K562 (cell line): ENCODE measurements around the gene ANKRD66. TPM values are rescaled to one million over a fixed set of nuclear protein-coding genes. Genes with fewer than 3 reads are reported as not detected.
A peak's percentile ranks its signal among the peaks of the same experiment; 100 is the strongest.

ENCODE experiments used
- ATAC-seq: fragments of 200-7000 bp; cut with Tn5 transposase; 3 replicates; pipeline ENCODE4 v1.9.1; 2020; ENCODE audit warnings: moderate library complexity
- BruUV-seq: library from RNA; stranded (reverse); fragments of 400-500 nt; replicated peaks from 2 replicates; lab custom pipeline; 2021; lab: Mats Ljungman, UMichigan
- CTCF ChIA-PET: fragments of 300-600 bp; formaldehyde crosslinking; extraction: SDS; loops from one replicate; lab custom pipeline; 2021; ENCODE audit warnings: low intra/inter-chr PET ratio; lab: Yijun Ruan, JAX
- POLR2A ChIA-PET: fragments of 300-600, 350-650 bp; sonication (Branson Sonifier 250); formaldehyde crosslinking; extraction: SDS; loops from one replicate; lab custom pipeline; 2021; ENCODE audit warnings: antibody characterized with exemption, inconsistent platforms; lab: Yijun Ruan, JAX
- DNase-seq, 4 experiments: peaks; one replicate each; pipeline versions ENCODE4 v3.0.0 to v3.0.0-alpha.2; 2011 to 2018; ENCODE audit warnings: low spot score in 3 of 4, mixed read lengths in 3 of 4; ENCODE audit errors: extremely low read depth in 1 of 4
- FAIRE-seq: peaks from 2 replicates; lab custom pipeline; 2011; peaks lifted over from hg19 to GRCh38; lab: Jason Lieb, UNC
- H2AFZ ChIP-seq: 2 replicates; pipeline ENCODE4 v1.6.0; 2011; ENCODE audit warnings: low read depth, low read length, control low read depth, inconsistent platforms
- H3K27ac ChIP-seq: fragments of 200-600 bp; 3 replicates; pipeline ENCODE4 v1.8.0; 2011; ENCODE audit warnings: low read depth, mild to moderate bottlenecking, control low read depth, inconsistent platforms, low read length, moderate library complexity, mixed read lengths; ENCODE audit errors: extremely low read depth
- H3K27me3 ChIP-seq, 2 experiments: fragments of 300-600 bp in 1 of 2; 2 replicates in 1 of 2; 3 replicates in 1 of 2; pipeline versions ENCODE4 v1.6.0 to v1.8.0; 2011; ENCODE audit warnings: inconsistent platforms in 2 of 2, low read length in 2 of 2, mild to moderate bottlenecking in 1 of 2, mixed read lengths in 1 of 2, moderate library complexity in 1 of 2; ENCODE audit not compliant: control insufficient read depth in 2 of 2, insufficient read depth in 2 of 2
- H3K36me3 ChIP-seq: fragments of 300-600 bp; 3 replicates; pipeline ENCODE4 v1.8.0; 2011; ENCODE audit warnings: mild to moderate bottlenecking, low read length, inconsistent platforms; ENCODE audit not compliant: control insufficient read depth, insufficient read depth
- H3K4me1 ChIP-seq, 2 experiments: fragments of 200-600 bp in 1 of 2; replicated peaks in 1 of 2; 2 replicates in 1 of 2; 3 replicates in 1 of 2; pipeline versions ENCODE4 v1.5.1 to v1.8.0; 2011; ENCODE audit warnings: inconsistent platforms in 2 of 2, low read length in 2 of 2, mild to moderate bottlenecking in 1 of 2, mixed read lengths in 1 of 2, moderate library complexity in 1 of 2; ENCODE audit not compliant: control insufficient read depth in 2 of 2, insufficient read depth in 2 of 2
- H3K4me2 ChIP-seq: 2 replicates; pipeline ENCODE4 v1.6.1; 2011; ENCODE audit warnings: low read length, control low read depth, inconsistent platforms, mixed read lengths; ENCODE audit not compliant: insufficient read depth
- H3K4me3 ChIP-seq: fragments of 200-600 bp; sonication (generic), shearing (Covaris generic); 2 replicates; pipeline ENCODE4 v1.5.1; 2016; ENCODE audit warnings: control low read depth, inconsistent platforms
- H3K79me2 ChIP-seq: fragments of 200-600 bp; 3 replicates; pipeline ENCODE4 v1.8.0; 2011; ENCODE audit warnings: low read length, inconsistent platforms; ENCODE audit not compliant: control insufficient read depth, insufficient read depth
- H3K9ac ChIP-seq, 2 experiments: 2 replicates each; pipeline versions ENCODE4 v1.6.0 to v1.6.1; 2011; ENCODE audit warnings: low read depth in 2 of 2, low read length in 2 of 2, control low read depth in 1 of 2, inconsistent platforms in 1 of 2, mild to moderate bottlenecking in 1 of 2, mixed read lengths in 1 of 2; ENCODE audit not compliant: insufficient read depth in 1 of 2
- H3K9me1 ChIP-seq: one replicate; pipeline ENCODE4 v1.6.0; 2011; ENCODE audit warnings: inconsistent platforms, mild to moderate bottlenecking, low read length, moderate library complexity; ENCODE audit not compliant: control insufficient read depth, insufficient read depth
- H3K9me3 ChIP-seq: replicated peaks from 2 replicates; pipeline ENCODE4 v1.5.1; 2011; ENCODE audit warnings: low read depth, low read length, inconsistent platforms; ENCODE audit not compliant: control insufficient read depth, insufficient read depth
- H4K20me1 ChIP-seq: replicated peaks from 2 replicates; pipeline ENCODE4 v1.6.1; 2011; ENCODE audit warnings: low read length, inconsistent platforms, mixed read lengths; ENCODE audit not compliant: control insufficient read depth, insufficient read depth
- ZZZ3 ChIP-seq: fragments of 450-650 bp; IDR thresholded peaks from 2 replicates; pipeline ENCODE4 v1.6.1; 2016; ENCODE audit warnings: antibody characterized with exemption, mild to moderate bottlenecking, moderate library complexity
- WGBS: fragments of 100-300 bp; shearing (Covaris generic); methylation state at CpG from one replicate; pipeline ENCODE4 v1.1.6; 2016; ENCODE audit warnings: low coverage, mixed read lengths; ENCODE audit not compliant: insufficient coverage; ENCODE audit errors: missing lambda C conversion rate; 5-methylcytosine and 5-hydroxymethylcytosine counted together
- in situ Hi-C: fragments of 300-500 bp; cut with MboI; formaldehyde crosslinking; loops from 4 replicates; pipeline ENCODE4 v1.15.0; 2018; ENCODE audit warnings: inconsistent platforms, mixed read lengths
- intact Hi-C: fragments of 100-400 bp; cut with micrococcal nuclease; formaldehyde crosslinking; loops from 2 replicates; pipeline ENCODE4 v1.14.2; 2022
- polyA plus RNA-seq, 8 experiments: library from polyadenylated mRNA; depleted of rRNA in 4 of 8; stranded (reverse) in 5 of 8; unstranded in 3 of 8; fragments of >200 nt; fragmentation: Nextera tagmentation in 2 of 8; fragmentation: Illumina TruSeq in 1 of 8; extraction: Ambion mirVana in 2 of 8; extraction: Trizol in 1 of 8; gene quantifications; 2 replicates each; pipeline versions ENCODE4 v1.2.1 to v1.2.3, GENCODE V29; 2011 to 2014; ENCODE audit warnings: inconsistent platforms in 1 of 8, missing spikeins in 1 of 8
- total RNA-seq, 7 experiments: library from RNA; depleted of rRNA in 6 of 7; stranded (reverse); fragments of >200 nt in 6 of 7; fragmentation: Illumina TruSeq in 2 of 7; extraction: Trizol in 2 of 7; gene quantifications; 2 replicates each; pipeline versions ENCODE4 v1.2.1 to v1.2.3, GENCODE V29; 2011 to 2021; ENCODE audit warnings: low replicate concordance in 1 of 7
- TF ChIP-seq, protein P1 (sequence below), 2 experiments: fragments of 450-650 bp in 1 of 2; sonication (generic) in 1 of 2; formaldehyde crosslinking in 1 of 2; IDR thresholded peaks; 2 replicates each; pipeline versions ENCODE4 v1.7.1 to v1.9.0; 2016 to 2022; ENCODE audit warnings: inconsistent platforms in 1 of 2, mild to moderate bottlenecking in 1 of 2, missing genetic modification reagents in 1 of 2

Gene ANKRD66
- total and polyA plus RNA-seq, 9 of the 15 experiments (the other 6 are each of a cell fraction or from before 2014, with no cell fraction given), result not detected

DNA sequence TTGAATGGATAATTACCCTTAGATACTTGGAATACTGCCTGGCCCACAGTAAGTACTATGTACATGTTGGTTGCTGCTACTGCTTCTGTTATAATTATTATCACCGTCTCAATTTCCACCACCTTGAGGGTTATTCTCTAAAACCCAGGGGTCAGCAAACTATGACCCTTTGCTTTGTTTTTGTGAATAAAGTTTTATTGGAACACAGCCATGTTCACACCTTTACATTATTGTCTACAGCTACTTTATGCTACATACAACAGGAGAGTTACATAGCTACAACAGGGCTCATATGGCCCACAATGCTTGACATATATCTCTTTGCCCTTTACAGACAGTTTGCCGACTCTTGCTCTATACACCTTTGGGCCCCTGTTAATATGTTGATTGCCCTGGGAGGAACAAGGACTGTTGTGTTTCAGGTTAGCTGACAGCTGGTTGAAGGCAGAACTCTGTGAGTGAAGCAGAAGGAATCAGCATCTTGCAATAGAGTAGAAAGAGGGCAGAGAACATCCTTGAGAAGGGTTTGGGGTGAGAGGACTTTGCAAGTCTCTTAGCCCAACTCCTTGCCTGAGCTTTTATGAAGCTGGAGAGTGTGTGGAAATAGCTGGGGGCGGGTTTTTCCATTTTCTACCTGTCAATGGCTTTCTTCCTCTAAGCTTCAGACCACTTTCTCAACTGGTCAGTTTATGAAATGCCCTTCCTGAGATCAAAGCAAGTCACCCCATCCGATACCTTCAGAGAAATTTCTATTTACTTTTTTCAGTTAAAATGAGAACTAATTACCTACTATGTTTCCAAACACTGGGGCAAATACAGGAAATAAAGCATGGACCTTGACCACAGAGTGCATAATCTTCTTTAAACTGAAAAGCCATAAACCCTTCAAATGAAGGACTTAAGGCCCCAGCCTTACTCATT lies 43.0 kb downstream of the ANKRD66 start:
- Histone ChIP-seq H3K36me3 (no peaks in the 10 kb centered on the region), H3K4me2 (no peak overlapping the region), H3K27me3 (no peaks in the 10 kb centered on the region), H3K9me1 (no peaks in the 10 kb centered on the region), H2AFZ (no peak overlapping the region), H3K79me2 (no peaks in the 10 kb centered on the region), H3K9me3 (no peaks in the 10 kb centered on the region), H3K27ac (no peak overlapping the region), H3K4me1 (no peaks in the 10 kb centered on the region), H4K20me1 (no peaks in the 10 kb centered on the region), H3K9ac (no peak overlapping the region), H3K4me3 (no peak overlapping the region)
- in situ Hi-C loops (no loop called here), intact Hi-C loops (no loop called here)
- DNase-seq (no peak), FAIRE-seq (no peak), ATAC-seq (no peak)
- ChIA-PET POLR2A (no interaction called here), CTCF (no interaction called here)
- TF ChIP-seq, protein P1, sequence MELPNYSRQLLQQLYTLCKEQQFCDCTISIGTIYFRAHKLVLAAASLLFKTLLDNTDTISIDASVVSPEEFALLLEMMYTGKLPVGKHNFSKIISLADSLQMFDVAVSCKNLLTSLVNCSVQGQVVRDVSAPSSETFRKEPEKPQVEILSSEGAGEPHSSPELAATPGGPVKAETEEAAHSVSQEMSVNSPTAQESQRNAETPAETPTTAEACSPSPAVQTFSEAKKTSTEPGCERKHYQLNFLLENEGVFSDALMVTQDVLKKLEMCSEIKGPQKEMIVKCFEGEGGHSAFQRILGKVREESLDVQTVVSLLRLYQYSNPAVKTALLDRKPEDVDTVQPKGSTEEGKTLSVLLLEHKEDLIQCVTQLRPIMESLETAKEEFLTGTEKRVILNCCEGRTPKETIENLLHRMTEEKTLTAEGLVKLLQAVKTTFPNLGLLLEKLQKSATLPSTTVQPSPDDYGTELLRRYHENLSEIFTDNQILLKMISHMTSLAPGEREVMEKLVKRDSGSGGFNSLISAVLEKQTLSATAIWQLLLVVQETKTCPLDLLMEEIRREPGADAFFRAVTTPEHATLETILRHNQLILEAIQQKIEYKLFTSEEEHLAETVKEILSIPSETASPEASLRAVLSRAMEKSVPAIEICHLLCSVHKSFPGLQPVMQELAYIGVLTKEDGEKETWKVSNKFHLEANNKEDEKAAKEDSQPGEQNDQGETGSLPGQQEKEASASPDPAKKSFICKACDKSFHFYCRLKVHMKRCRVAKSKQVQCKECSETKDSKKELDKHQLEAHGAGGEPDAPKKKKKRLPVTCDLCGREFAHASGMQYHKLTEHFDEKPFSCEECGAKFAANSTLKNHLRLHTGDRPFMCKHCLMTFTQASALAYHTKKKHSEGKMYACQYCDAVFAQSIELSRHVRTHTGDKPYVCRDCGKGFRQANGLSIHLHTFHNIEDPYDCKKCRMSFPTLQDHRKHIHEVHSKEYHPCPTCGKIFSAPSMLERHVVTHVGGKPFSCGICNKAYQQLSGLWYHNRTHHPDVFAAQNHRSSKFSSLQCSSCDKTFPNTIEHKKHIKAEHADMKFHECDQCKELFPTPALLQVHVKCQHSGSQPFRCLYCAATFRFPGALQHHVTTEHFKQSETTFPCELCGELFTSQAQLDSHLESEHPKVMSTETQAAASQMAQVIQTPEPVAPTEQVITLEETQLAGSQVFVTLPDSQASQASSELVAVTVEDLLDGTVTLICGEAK (IDR thresholded peaks at IDR 0.05), result peak; percentile 81
- TF ChIP-seq, protein P1 (CRISPR knock-in tag; IDR thresholded peaks at IDR 0.05), result no peak
- TF ChIP-seq ZZZ3, result no peak
- TF ChIP-seq, all 486 proteins: peak for 1
- BruUV-seq, result no TSS peak
- WGBS, result 2% methylated on average over 4 of the region's 4 CpGs
